SK-N-MC (cell line): ENCODE data around the gene PRKCG.

ENCODE experiments used
- EZH2 ChIP-seq: fragments of 200-600 bp; sonication (generic); IDR thresholded peaks from one replicate; pipeline ENCODE4 v1.6.1; 2017; ENCODE audit warnings: antibody characterized with exemption
- POLR2AphosphoS5 ChIP-seq: IDR thresholded peaks from 2 replicates; pipeline ENCODE4 v1.6.1; 2012; ENCODE audit warnings: mild to moderate bottlenecking, low read depth, low read length, borderline replicate concordance

DNA sequence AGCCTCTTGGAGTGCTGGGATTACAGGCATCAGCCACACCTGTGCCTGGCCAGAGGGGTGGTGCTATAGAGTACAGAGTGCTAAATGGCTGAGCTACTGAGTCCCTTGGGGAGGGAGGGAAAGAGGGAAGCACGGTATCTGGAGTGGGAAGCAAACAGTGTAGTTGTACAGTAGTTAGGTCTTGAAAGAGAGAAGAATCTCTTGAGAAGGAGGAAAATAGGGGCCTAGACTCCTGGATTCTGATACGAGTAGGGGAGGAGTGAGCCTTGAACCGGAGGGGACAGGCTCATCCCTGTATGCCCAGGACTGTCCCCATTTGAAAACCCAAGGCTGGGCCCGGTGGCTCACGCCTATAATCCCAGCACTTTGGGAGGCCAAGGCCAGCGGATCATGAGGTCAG lies 9.2 kb upstream of the PRKCG start:
- TF ChIP-seq POLR2AphosphoS5 (no peak), EZH2 (no peak)
